Esophagus squamous epithelium (tissue), 5 donors: Measurements from ENCODE around the gene CACNB2. TPM values are rescaled to one million over a fixed set of nuclear protein-coding genes. Genes with fewer than 3 reads are reported as not detected.

Experiments
- DNase-seq: peaks from one replicate; lab custom pipeline; 2025; lab: John Stamatoyannopoulos, UW
- H3K27ac ChIP-seq, 4 donors: fragments of 200-600 bp; sonication (generic); one replicate each; pipeline ENCODE4 v1.5.1; 2016 to 2019; ENCODE audit warnings: mild to moderate bottlenecking in 1 of 4
- H3K27me3 ChIP-seq, 4 donors: fragments of 200-600 bp; sonication (generic); 1 replicate in 3 of 4; 2 replicates in 1 of 4; pipeline versions ENCODE4 v1.5.1 to v1.6.0; 2017 to 2021; ENCODE audit warnings: antibody characterized with exemption in 1 of 4
- H3K36me3 ChIP-seq, 3 donors: fragments of 200-600 bp; sonication (generic); one replicate each; pipeline ENCODE4 v1.5.1; 2016 to 2019
- H3K4me1 ChIP-seq, 3 donors: fragments of 200-600 bp; sonication (generic); one replicate each; pipeline ENCODE4 v1.5.1; 2017 to 2019
- H3K4me3 ChIP-seq, 4 donors: fragments of 200-600 bp; sonication (generic); 1 replicate in 3 of 4; 2 replicates in 1 of 4; pipeline ENCODE4 v1.5.1; 2016 to 2019; ENCODE audit warnings: mild to moderate bottlenecking in 2 of 4, moderate library complexity in 1 of 4
- H3K9me3 ChIP-seq, 3 donors: fragments of 200-600 bp; sonication (generic); one replicate each; pipeline ENCODE4 v1.5.1; 2016 to 2019
- CTCF ChIP-seq, 6 experiments: fragments of 450-650 bp in 4 of 6; fragments of 200-600 bp in 2 of 6; sonication (generic) in 2 of 6; IDR thresholded peaks; one replicate each; pipeline ENCODE4 v1.5.1; 2016 to 2019; ENCODE audit warnings: antibody characterized with exemption in 6 of 6, mild to moderate bottlenecking in 4 of 6, moderate library complexity in 4 of 6
- POLR2A ChIP-seq, 4 donors: fragments of 450-650 bp; IDR thresholded peaks; one replicate each; pipeline ENCODE4 v1.6.1; 2017; ENCODE audit warnings: antibody characterized with exemption in 4 of 4, mild to moderate bottlenecking in 4 of 4, moderate library complexity in 3 of 4
- WGBS, 2 donors: methylation state at CpG; one replicate each; pipeline ENCODE4 v1.1.5; 2018; 5-methylcytosine and 5-hydroxymethylcytosine counted together
- intact Hi-C: fragments of 100-400 bp; cut with DNase I; formaldehyde crosslinking; loops from one replicate; pipeline ENCODE4 v1.15.0; 2022
- total RNA-seq, 4 donors: library from RNA; depleted of rRNA; stranded (reverse); fragments of >200 nt; gene quantifications; one replicate each; pipeline ENCODE4 v1.1.0, GENCODE V29; 2016
- donor health status: DM: yes; HTN: yes; CAD: no.

CACNB2 gene
- total RNA-seq, 4 donors from 2014 or later, result 0.91 to 37.0 (median 5.7) TPM

GRCh38 chr10:18268005-18268404, 127.8 kb downstream of the CACNB2 start:
- 50 to 72% methylated on average over 3 of the region's 3 CpGs for WGBS, 2 donors
- Histone ChIP-seq H3K36me3 (no peaks in the 10 kb centered on the region), H3K27me3 (no peaks in the 10 kb centered on the region), H3K4me1 (no peaks in the 10 kb centered on the region), H3K27ac (no peak overlapping the region), H3K9me3 (no peaks in the 10 kb centered on the region), H3K4me3 (no peak overlapping the region)
- no peak for TF ChIP-seq CTCF (IDR thresholded peaks at IDR 0.05)
- TF ChIP-seq POLR2A (IDR thresholded peaks at IDR 0.05), result no peak
- DNase-seq, result no peak
- intact Hi-C loops, result no loop called here

DNA sequence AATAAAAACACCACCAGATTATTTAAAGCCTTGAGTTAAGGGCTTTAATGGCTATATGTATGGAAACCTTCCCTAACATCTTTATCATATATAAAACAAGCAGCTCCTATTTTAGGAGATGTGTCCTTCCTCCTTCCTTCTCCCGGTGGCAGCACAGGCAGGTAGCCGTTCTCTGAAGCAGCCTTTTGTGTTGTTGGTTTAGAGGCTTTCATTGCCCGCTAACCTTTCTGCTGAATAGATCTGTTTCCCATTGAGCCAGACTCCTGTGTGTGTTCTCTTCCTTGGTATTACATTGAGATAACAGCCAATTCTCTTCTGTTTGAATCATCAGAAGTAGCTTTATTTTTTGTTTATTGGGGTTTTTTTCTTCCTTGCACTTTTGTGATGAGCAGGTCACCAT, 131.3 kb downstream of the CACNB2 start:
- intact Hi-C loops, result no loop called here
- H3K27ac ChIP-seq, result no peak overlapping the region
- DNase-seq, result no peak
- TF ChIP-seq CTCF (IDR thresholded peaks at IDR 0.05) (no peak), POLR2A (IDR thresholded peaks at IDR 0.05) (no peak)
- no peak overlapping the region for H3K4me3 ChIP-seq
- no peaks in the 10 kb centered on the region for H3K9me3 ChIP-seq
- H3K4me1 ChIP-seq, result no peaks in the 10 kb centered on the region
- WGBS, 2 donors, result 58 to 67% methylated on average over 3 of the region's 3 CpGs
- no peaks in the 10 kb centered on the region for H3K27me3 ChIP-seq
- no peaks in the 10 kb centered on the region for H3K36me3 ChIP-seq

DNA sequence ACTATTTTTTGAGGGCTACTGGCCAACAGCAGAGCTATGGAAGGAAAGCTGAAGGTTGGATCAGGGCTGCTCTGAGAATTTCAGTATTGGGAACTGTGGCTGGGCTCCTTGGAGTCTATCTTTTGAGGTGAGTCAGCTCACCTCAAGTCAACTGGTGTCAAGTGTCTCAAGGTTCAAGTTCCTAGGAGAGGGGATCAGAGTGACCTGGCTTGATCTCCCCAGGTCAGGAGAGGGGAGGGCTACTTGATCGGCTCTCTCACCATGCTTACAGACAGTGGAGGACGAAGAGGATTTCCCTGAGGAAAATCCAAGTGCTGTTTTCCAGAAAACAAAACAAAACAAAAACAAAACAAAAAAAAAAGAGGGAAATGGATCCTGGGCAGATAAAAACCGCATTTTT, 132.8 kb downstream of the CACNB2 start:
- WGBS, 2 donors, result 74% methylated on average over 3 of the region's 3 CpGs
- intact Hi-C loops, result no loop called here
- no peaks in the 10 kb centered on the region for H3K9me3 ChIP-seq
- no peaks in the 10 kb centered on the region for H3K36me3 ChIP-seq
- H3K4me1 ChIP-seq, result no peaks in the 10 kb centered on the region
- no peaks in the 10 kb centered on the region for H3K27me3 ChIP-seq
- TF ChIP-seq POLR2A (IDR thresholded peaks at IDR 0.05) (no peak), CTCF (IDR thresholded peaks at IDR 0.05) (no peak)
- H3K4me3 ChIP-seq, result no peak overlapping the region
- H3K27ac ChIP-seq, result no peak overlapping the region
- DNase-seq, result no peak

- Histone ChIP-seq H3K4me1 (no peaks in the 10 kb centered on the region), H3K27ac (no peak overlapping the region), H3K4me3 (no peak overlapping the region), H3K9me3 (no peaks in the 10 kb centered on the region), H3K36me3 (no peaks in the 10 kb centered on the region), H3K27me3 (no peaks in the 10 kb centered on the region)
- intact Hi-C loops, result no loop called here
- 77 to 78% methylated on average over 3 of the region's 3 CpGs for WGBS, 2 donors
- no peak for TF ChIP-seq POLR2A (IDR thresholded peaks at IDR 0.05)
- TF ChIP-seq CTCF (IDR thresholded peaks at IDR 0.05), result no peak
- no peak for DNase-seq
Measured at GRCh38 chr10:18278181-18278580, 138.0 kb downstream of the CACNB2 start.

- H3K4me1 ChIP-seq, result no peaks in the 10 kb centered on the region
- 33 to 41% methylated on average over 4 of the region's 4 CpGs for WGBS, 2 donors
- no peaks in the 10 kb centered on the region for H3K9me3 ChIP-seq
- H3K27ac ChIP-seq, result no peak overlapping the region
- H3K36me3 ChIP-seq, result no peaks in the 10 kb centered on the region
- TF ChIP-seq CTCF (IDR thresholded peaks at IDR 0.05) (no peak), POLR2A (IDR thresholded peaks at IDR 0.05) (no peak)
- intact Hi-C loops, result no loop called here
- DNase-seq, result no peak
- H3K4me3 ChIP-seq, result no peak overlapping the region
- H3K27me3 ChIP-seq, result no peaks in the 10 kb centered on the region
Measured at GRCh38 chr10:18279173-18279572, 138.9 kb downstream of the CACNB2 start.
